Kidney epithelial cell (primary cell): ENCODE data around the gene ATCAY. TPM values are rescaled to one million over a fixed set of nuclear protein-coding genes. Genes with fewer than 3 reads are reported as not detected.

Experiments
- DNase-seq: peaks from one replicate; pipeline ENCODE4 v3.0.0-alpha.2; 2010; ENCODE audit warnings: low read depth
- H3K27me3 ChIP-seq: 2 replicates; pipeline ENCODE4 v1.6.0; 2011; ENCODE audit warnings: low read length; ENCODE audit not compliant: control insufficient read depth, insufficient read depth
- H3K36me3 ChIP-seq: 2 replicates; pipeline ENCODE4 v1.5.1; 2011; ENCODE audit warnings: low read length; ENCODE audit not compliant: control insufficient read depth, insufficient read depth
- H3K4me3 ChIP-seq: 2 replicates; pipeline ENCODE4 v1.5.1; 2011; ENCODE audit warnings: low read depth, mild to moderate bottlenecking, control low read depth, low read length
- CTCF ChIP-seq: IDR thresholded peaks from 2 replicates; pipeline ENCODE4 v1.5.1; 2011; ENCODE audit warnings: mild to moderate bottlenecking, moderate library complexity, low read length, control low read depth, inconsistent platforms; ENCODE audit not compliant: insufficient read depth, poor library complexity, severe bottlenecking
- total RNA-seq: library from RNA; depleted of rRNA; stranded (reverse); fragments of >200 nt; gene quantifications from 2 replicates; pipeline ENCODE4 v1.2.3, GENCODE V29; 2015

The ATCAY gene
- total RNA-seq, 1 donor from 2014 or later, result not detected

- DNase-seq, result no peak
- Histone ChIP-seq H3K27me3 (peaks cover 6% of the 10 kb centered on the region), H3K4me3 (no peak overlapping the region), H3K36me3 (no peaks in the 10 kb centered on the region)
- TF ChIP-seq CTCF, result no peak
Measured at GRCh38 chr19:3840804-3841203, 39.7 kb upstream of the ATCAY start.

- H3K4me3 ChIP-seq, result no peak overlapping the region
- H3K27me3 ChIP-seq, result peaks cover 6% of the 10 kb centered on the region
- DNase-seq, result no peak
- no peaks in the 10 kb centered on the region for H3K36me3 ChIP-seq
- no peak for TF ChIP-seq CTCF
Measured at GRCh38 chr19:3842948-3843347, 37.5 kb upstream of the ATCAY start.

GRCh38 chr19:3844596-3844995, 35.9 kb upstream of the ATCAY start:
- peaks cover 5% of the 10 kb centered on the region for H3K27me3 ChIP-seq

GRCh38 chr19:3849092-3849491, 31.4 kb upstream of the ATCAY start:
- no peak for DNase-seq
- peak; percentile 30 for TF ChIP-seq CTCF
- Histone ChIP-seq H3K36me3 (no peaks in the 10 kb centered on the region), H3K4me3 (no peak overlapping the region), H3K27me3 (no peaks in the 10 kb centered on the region)

More at GRCh38 chr19:3844596-3844995, 35.9 kb upstream of the ATCAY start:
- Histone ChIP-seq H3K36me3 (no peaks in the 10 kb centered on the region), H3K4me3 (no peak overlapping the region)
- no peak for TF ChIP-seq CTCF
- no peak for DNase-seq

- no peaks in the 10 kb centered on the region for H3K27me3 ChIP-seq
- no peak for DNase-seq
Measured at GRCh38 chr19:3849787-3850186, 30.7 kb upstream of the ATCAY start.

More at GRCh38 chr19:3849787-3850186, 30.7 kb upstream of the ATCAY start:
- H3K4me3 ChIP-seq, result no peak overlapping the region
- no peaks in the 10 kb centered on the region for H3K36me3 ChIP-seq
- TF ChIP-seq CTCF, result no peak
